Gastrocnemius medialis (tissue), 4 donors: ENCODE measurements around the gene MDK. TPM values are rescaled to one million over a fixed set of nuclear protein-coding genes. Genes with fewer than 3 reads are reported as not detected.

ENCODE experiments used
- ATAC-seq, 2 donors: fragments of 150-250 bp; one replicate each; pipeline ENCODE4 v1.9.1; 2016
- DNase-seq, 2 donors: peaks; one replicate each; pipeline ENCODE4 v3.0.0-alpha.2; 2019
- H3K27ac ChIP-seq, 4 donors: fragments of 200-600 bp; sonication (generic); 1 replicate in 1 of 4; 2 replicates in 3 of 4; pipeline ENCODE4 v1.5.1; 2016 to 2018; ENCODE audit warnings: mild to moderate bottlenecking in 2 of 4, moderate library complexity in 1 of 4
- H3K27me3 ChIP-seq, 3 donors: fragments of 200-600 bp; sonication (generic) in 2 of 3; 1 replicate in 1 of 3; 2 replicates in 2 of 3; pipeline versions ENCODE4 v1.5.1 to v1.6.0; 2016 to 2019; ENCODE audit warnings: mild to moderate bottlenecking in 1 of 3, moderate library complexity in 1 of 3
- H3K36me3 ChIP-seq, 2 donors: fragments of 200-600 bp; sonication (generic) in 1 of 2; one replicate each; pipeline ENCODE4 v1.5.1; 2017 to 2018
- H3K4me1 ChIP-seq, 2 donors: fragments of 200-600 bp; sonication (generic) in 1 of 2; one replicate each; pipeline ENCODE4 v1.5.1; 2016 to 2017; ENCODE audit warnings: mild to moderate bottlenecking in 2 of 2
- H3K4me3 ChIP-seq, 4 donors: fragments of 200-600 bp; sonication (generic) in 3 of 4; 1 replicate in 1 of 4; 2 replicates in 3 of 4; pipeline ENCODE4 v1.5.1; 2016 to 2019; ENCODE audit warnings: mild to moderate bottlenecking in 2 of 4
- H3K9me3 ChIP-seq, 3 donors: fragments of 200-600 bp; sonication (generic) in 2 of 3; 1 replicate in 1 of 3; 2 replicates in 2 of 3; pipeline ENCODE4 v1.5.1; 2016 to 2019
- POLR2A ChIP-seq, 2 donors: fragments of 450-650 bp; IDR thresholded peaks; one replicate each; pipeline ENCODE4 v1.6.1; 2017; ENCODE audit warnings: antibody characterized with exemption in 2 of 2, mild to moderate bottlenecking in 2 of 2, moderate library complexity in 2 of 2
- in situ Hi-C, 4 donors: fragments of 200-750 bp; cut with MboI; loops; one replicate each; pipeline versions ENCODE4 v1.15.0 to v1.8.0; 2017; ENCODE audit warnings: low sequenced_read_pairs in 4 of 4
- intact Hi-C: fragments of 100-400 bp; cut with DNase I; formaldehyde crosslinking; loops from one replicate; pipeline ENCODE4 v1.15.1; 2023; ENCODE audit warnings: low total_unique reads
- total RNA-seq, 4 donors: library from RNA; depleted of rRNA; stranded (reverse); fragments of >200 nt; gene quantifications; one replicate each; pipeline versions ENCODE4 v1.1.0 to v1.2.3, GENCODE V29; 2016
- TF ChIP-seq, protein P1 (sequence below), 5 experiments: fragments of 450-650 bp in 3 of 5; fragments of 200-600 bp in 2 of 5; sonication (generic) in 2 of 5; IDR thresholded peaks in 4 of 5; conservative IDR thresholded peaks in 1 of 5; 1 replicate in 4 of 5; 2 replicates in 1 of 5; pipeline ENCODE4 v1.5.1; 2016 to 2019; ENCODE audit warnings: antibody characterized with exemption in 5 of 5, mild to moderate bottlenecking in 3 of 5, moderate library complexity in 3 of 5

MDK gene
- total RNA-seq, 4 donors from 2014 or later, result 1.6 to 1.9 TPM; not detected in 2

DNA sequence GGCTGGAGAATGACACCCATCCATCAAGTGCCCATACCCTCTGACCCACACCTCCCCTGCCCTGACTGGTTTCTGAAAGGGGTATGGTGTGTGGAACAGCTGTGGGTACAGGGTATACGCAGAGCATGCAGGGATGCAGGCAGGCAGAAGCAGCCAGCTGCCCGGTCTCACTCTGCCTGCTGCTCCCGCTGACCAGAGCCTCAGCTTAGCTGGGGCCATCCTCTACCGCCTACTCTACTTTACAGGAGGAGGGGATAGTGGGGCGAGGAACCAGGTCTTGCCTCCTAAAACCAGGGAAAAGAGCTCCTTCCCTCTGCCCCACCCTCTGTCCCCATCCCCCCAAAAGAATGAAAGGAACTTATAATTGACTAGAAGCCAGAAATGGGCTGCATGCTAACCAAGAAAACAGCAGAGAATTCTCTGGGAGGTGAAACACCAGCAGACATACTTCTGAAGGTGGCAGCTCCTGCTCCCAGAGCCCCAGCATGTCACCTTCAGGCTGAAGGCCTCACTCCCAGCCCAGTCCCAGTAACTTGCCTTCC is 23.1 kb downstream of the MDK start:
- H3K4me3 ChIP-seq, result no peak overlapping the region
- no peak for TF ChIP-seq POLR2A (IDR thresholded peaks at IDR 0.05)
- TF ChIP-seq, protein P1, sequence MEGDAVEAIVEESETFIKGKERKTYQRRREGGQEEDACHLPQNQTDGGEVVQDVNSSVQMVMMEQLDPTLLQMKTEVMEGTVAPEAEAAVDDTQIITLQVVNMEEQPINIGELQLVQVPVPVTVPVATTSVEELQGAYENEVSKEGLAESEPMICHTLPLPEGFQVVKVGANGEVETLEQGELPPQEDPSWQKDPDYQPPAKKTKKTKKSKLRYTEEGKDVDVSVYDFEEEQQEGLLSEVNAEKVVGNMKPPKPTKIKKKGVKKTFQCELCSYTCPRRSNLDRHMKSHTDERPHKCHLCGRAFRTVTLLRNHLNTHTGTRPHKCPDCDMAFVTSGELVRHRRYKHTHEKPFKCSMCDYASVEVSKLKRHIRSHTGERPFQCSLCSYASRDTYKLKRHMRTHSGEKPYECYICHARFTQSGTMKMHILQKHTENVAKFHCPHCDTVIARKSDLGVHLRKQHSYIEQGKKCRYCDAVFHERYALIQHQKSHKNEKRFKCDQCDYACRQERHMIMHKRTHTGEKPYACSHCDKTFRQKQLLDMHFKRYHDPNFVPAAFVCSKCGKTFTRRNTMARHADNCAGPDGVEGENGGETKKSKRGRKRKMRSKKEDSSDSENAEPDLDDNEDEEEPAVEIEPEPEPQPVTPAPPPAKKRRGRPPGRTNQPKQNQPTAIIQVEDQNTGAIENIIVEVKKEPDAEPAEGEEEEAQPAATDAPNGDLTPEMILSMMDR (IDR thresholded peaks at IDR 0.05 in 4 of 5, conservative IDR thresholded peaks at IDR 0.05 in 1 of 5), result no peak
- in situ Hi-C loops (loop anchor here in 1 of 4 donors (25.0 kb wide), 1 partner anchor 133 kb away; no protein-coding TSS in a partner anchor), intact Hi-C loops (no loop called here)
- ATAC-seq (no peak), DNase-seq (no peak)
- peaks cover 0 to 24% of the 10 kb centered on the region in 2 donors for H3K4me1 ChIP-seq
- no peak overlapping the region for H3K27ac ChIP-seq
- H3K27me3 ChIP-seq, result no peaks in the 10 kb centered on the region
- H3K36me3 ChIP-seq, result peaks cover 0 to 41% of the 10 kb centered on the region in 2 donors
- H3K9me3 ChIP-seq, result no peaks in the 10 kb centered on the region

DNA sequence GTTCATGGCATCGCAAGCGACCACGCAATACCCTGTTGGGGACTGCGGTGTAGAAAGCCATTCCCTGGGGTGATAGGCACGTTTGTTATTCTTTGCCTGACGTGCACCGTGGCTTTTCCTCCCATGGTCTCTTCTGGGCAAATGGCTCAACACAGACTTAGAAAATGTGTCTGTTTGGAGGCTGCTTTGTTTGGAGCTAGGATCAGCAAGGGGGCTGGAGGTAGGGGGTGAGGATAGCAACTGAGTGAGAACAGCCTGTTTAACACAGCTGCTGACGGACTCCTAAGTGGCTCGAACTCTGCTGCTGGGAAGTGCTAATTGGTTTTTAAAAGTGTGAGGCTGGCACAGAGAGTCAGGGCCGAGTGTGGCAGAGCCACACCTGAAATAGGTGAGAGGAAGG is 26.2 kb downstream of the MDK start:
- peaks cover 0 to 24% of the 10 kb centered on the region in 2 donors for H3K4me1 ChIP-seq
- in situ Hi-C loops, result loop anchor here in 1 of 4 donors (25.0 kb wide), 1 partner anchor 130 kb away; no protein-coding TSS in a partner anchor
- no peak overlapping the region for H3K27ac ChIP-seq
- H3K9me3 ChIP-seq, result no peaks in the 10 kb centered on the region
- intact Hi-C loops, result no loop called here
- ATAC-seq (no peak), DNase-seq (no peak)
- no peak overlapping the region for H3K4me3 ChIP-seq
- H3K27me3 ChIP-seq, result no peaks in the 10 kb centered on the region
- H3K36me3 ChIP-seq, result peaks cover 0 to 47% of the 10 kb centered on the region in 2 donors
- TF ChIP-seq, protein P1 (IDR thresholded peaks at IDR 0.05 in 4 of 5, conservative IDR thresholded peaks at IDR 0.05 in 1 of 5), result no peak
- TF ChIP-seq POLR2A (IDR thresholded peaks at IDR 0.05), result no peak

DNA sequence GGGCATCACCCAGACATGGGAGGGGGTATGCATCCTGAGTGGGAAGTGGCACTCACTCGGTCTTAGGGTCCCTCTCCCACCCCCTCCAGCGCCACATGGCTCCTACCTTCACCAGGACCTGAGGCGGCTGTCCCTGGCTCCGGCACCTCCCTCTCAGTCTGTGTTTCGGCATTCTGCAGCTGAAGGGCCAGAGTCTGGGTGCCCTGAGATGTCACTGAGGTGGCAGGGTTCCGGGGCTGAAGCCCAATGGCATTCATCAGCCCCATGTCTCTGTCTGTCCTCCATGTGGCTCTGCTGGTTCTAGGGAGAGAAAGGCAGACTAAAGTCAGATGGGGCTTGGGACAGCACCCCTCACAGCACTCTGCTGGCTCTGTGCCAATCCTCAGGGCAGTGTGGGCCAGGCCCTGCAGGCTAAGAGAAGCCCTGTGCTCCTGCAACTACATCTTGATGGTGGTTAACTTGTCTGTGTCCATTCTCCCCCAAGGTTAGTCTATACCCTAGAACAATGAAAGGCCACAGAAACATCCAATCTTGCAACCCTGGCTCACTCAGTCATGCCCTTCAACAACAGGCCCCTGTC is 27.0 kb downstream of the MDK start:
- H3K4me1 ChIP-seq, result peaks cover 0 to 16% of the 10 kb centered on the region in 2 donors
- in situ Hi-C loops, result loop anchor here in 1 of 4 donors (25.0 kb wide), 1 partner anchor 129 kb away; no protein-coding TSS in a partner anchor
- H3K9me3 ChIP-seq, result no peaks in the 10 kb centered on the region
- H3K27ac ChIP-seq, result no peak overlapping the region
- DNase-seq (no peak), ATAC-seq (no peak)
- peaks cover 0 to 47% of the 10 kb centered on the region in 2 donors for H3K36me3 ChIP-seq
- intact Hi-C loops, result no loop called here
- no peaks in the 10 kb centered on the region for H3K27me3 ChIP-seq
- TF ChIP-seq POLR2A (IDR thresholded peaks at IDR 0.05), result no peak
- TF ChIP-seq, protein P1 (IDR thresholded peaks at IDR 0.05 in 4 of 5, conservative IDR thresholded peaks at IDR 0.05 in 1 of 5), result no peak
- no peak overlapping the region for H3K4me3 ChIP-seq

DNA sequence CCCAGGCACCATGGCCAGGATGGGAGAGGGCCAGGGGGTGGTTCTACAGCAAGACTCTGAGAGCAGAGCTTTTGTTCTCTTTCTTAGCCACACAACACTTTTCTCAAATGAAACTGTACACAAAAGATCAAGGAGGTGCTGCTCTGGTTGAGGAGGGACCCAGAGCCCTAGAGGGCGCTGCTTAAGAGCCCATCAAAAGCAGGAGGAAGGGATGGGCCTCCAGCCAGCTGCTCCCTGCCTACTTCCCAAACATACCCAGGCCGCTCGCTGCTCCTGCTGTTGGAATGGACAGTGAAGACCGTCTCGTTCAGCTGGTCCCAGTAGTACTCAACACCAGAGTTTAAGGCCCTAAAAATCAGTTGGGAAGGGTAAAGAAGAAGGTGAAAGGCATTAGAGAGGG is 28.6 kb downstream of the MDK start:
- in situ Hi-C loops, result loop anchor here in 1 of 4 donors (25.0 kb wide), 1 partner anchor 127 kb away; no protein-coding TSS in a partner anchor
- intact Hi-C loops, result no loop called here
- Histone ChIP-seq H3K9me3 (no peaks in the 10 kb centered on the region), H3K36me3 (peaks cover 0 to 42% of the 10 kb centered on the region in 2 donors), H3K4me3 (no peak overlapping the region), H3K27ac (no peak overlapping the region), H3K27me3 (no peaks in the 10 kb centered on the region), H3K4me1 (peaks cover 0 to 3% of the 10 kb centered on the region in 2 donors)
- DNase-seq (no peak), ATAC-seq (no peak)
- TF ChIP-seq POLR2A (IDR thresholded peaks at IDR 0.05), result no peak
- TF ChIP-seq, protein P1 (IDR thresholded peaks at IDR 0.05 in 4 of 5, conservative IDR thresholded peaks at IDR 0.05 in 1 of 5), result no peak
